GM23338 (cell line): Measurements from ENCODE around the gene KMT2C. TPM values are rescaled to one million over a fixed set of nuclear protein-coding genes. Genes with fewer than 3 reads are reported as not detected.
A peak's percentile ranks its signal among the peaks of the same experiment; 100 is the strongest.

ENCODE experiments used
- ATAC-seq: fragments of 200-7000 bp; cut with Tn5 transposase; 3 replicates; pipeline ENCODE4 v1.9.1; 2020
- DNase-seq: peaks from one replicate; pipeline ENCODE4 v3.0.0-alpha.2; 2015; ENCODE audit warnings: low spot score
- H2AFZ ChIP-seq: fragments of 200-600 bp; sonication (generic); 2 replicates; pipeline ENCODE4 v1.8.0; 2016; ENCODE audit warnings: antibody characterized with exemption, mild to moderate bottlenecking, moderate library complexity
- H3F3A ChIP-seq: fragments of 200-600 bp; sonication (generic); replicated peaks from 2 replicates; pipeline ENCODE4 v1.8.0; 2017; ENCODE audit warnings: antibody characterized with exemption, mixed run types, low read depth
- H3K27ac ChIP-seq: fragments of 200-600 bp; sonication (generic); 2 replicates; pipeline ENCODE4 v1.6.1; 2016; ENCODE audit warnings: low read depth
- H3K27me3 ChIP-seq: fragments of 200-600 bp; sonication (generic); 2 replicates; pipeline ENCODE4 v1.8.0; 2016; ENCODE audit warnings: mild to moderate bottlenecking, mixed run types, moderate library complexity; ENCODE audit not compliant: insufficient read depth
- H3K36me3 ChIP-seq: fragments of 200-600 bp; sonication (generic); 2 replicates; pipeline ENCODE4 v1.8.0; 2016; ENCODE audit warnings: mild to moderate bottlenecking; ENCODE audit not compliant: insufficient read depth
- H3K4me1 ChIP-seq: fragments of 200-600 bp; sonication (generic); 2 replicates; pipeline ENCODE4 v1.8.0; 2016; ENCODE audit warnings: mild to moderate bottlenecking, moderate library complexity; ENCODE audit not compliant: insufficient read depth
- H3K4me2 ChIP-seq: fragments of 200-600 bp; sonication (generic); 2 replicates; pipeline ENCODE4 v1.7.1; 2017; ENCODE audit warnings: mixed run types
- H3K4me3 ChIP-seq: fragments of 200-600 bp; sonication (generic); 2 replicates; pipeline ENCODE4 v1.6.1; 2016; ENCODE audit warnings: mixed run types
- H3K79me2 ChIP-seq: fragments of 200-600 bp; sonication (generic); replicated peaks from 2 replicates; pipeline ENCODE4 v1.8.0; 2017; ENCODE audit warnings: mild to moderate bottlenecking; ENCODE audit not compliant: insufficient read depth
- H3K9me2 ChIP-seq: fragments of 200-600 bp; sonication (generic); 2 replicates; pipeline ENCODE4 v1.8.0; 2017; ENCODE audit not compliant: insufficient read depth
- H4K20me1 ChIP-seq: fragments of 200-600 bp; sonication (generic); replicated peaks from 2 replicates; pipeline ENCODE4 v1.8.0; 2017; ENCODE audit warnings: mild to moderate bottlenecking; ENCODE audit not compliant: insufficient read depth
- H3K27ac Mint-ChIP-seq: 2 replicates; pipeline ENCODE4 v1.8.0; 2020; ENCODE audit warnings: inconsistent platforms, mild to moderate bottlenecking, moderate library complexity, mixed read lengths
- H3K27me3 Mint-ChIP-seq: 3 replicates; pipeline ENCODE4 v1.8.0; 2022; ENCODE audit warnings: low read depth, mild to moderate bottlenecking, moderate library complexity, mixed read lengths, inconsistent platforms; ENCODE audit not compliant: insufficient read depth, poor library complexity
- H3K36me3 Mint-ChIP-seq: 3 replicates; pipeline ENCODE4 v1.8.0; 2021; ENCODE audit warnings: low read depth, mild to moderate bottlenecking, inconsistent platforms, moderate library complexity, mixed read lengths
- H3K4me1 Mint-ChIP-seq: 3 replicates; pipeline ENCODE4 v1.8.0; 2020; ENCODE audit warnings: mild to moderate bottlenecking, inconsistent platforms, mixed read lengths
- H3K4me3 Mint-ChIP-seq: 3 replicates; pipeline ENCODE4 v1.8.0; 2021; ENCODE audit warnings: moderate library complexity, mild to moderate bottlenecking, inconsistent platforms, mixed read lengths
- H3K9me3 Mint-ChIP-seq: 3 replicates; pipeline ENCODE4 v1.8.0; 2020; ENCODE audit warnings: moderate library complexity, mild to moderate bottlenecking, inconsistent platforms, mixed read lengths
- EZH2 ChIP-seq: fragments of 200-600 bp; sonication (generic); IDR thresholded peaks from one replicate; pipeline ENCODE4 v1.8.0; 2017; ENCODE audit warnings: antibody characterized with exemption, mild to moderate bottlenecking, low read depth; ENCODE audit not compliant: unreplicated experiment
- EZH2phosphoT487 ChIP-seq: fragments of 200-600 bp; sonication (generic); IDR thresholded peaks from one replicate; pipeline ENCODE4 v1.8.1; 2018; ENCODE audit warnings: antibody characterized with exemption; ENCODE audit not compliant: unreplicated experiment
- NANOG ChIP-seq: IDR thresholded peaks from 2 replicates; pipeline ENCODE4 v1.6.1; 2016; ENCODE audit warnings: antibody characterized with exemption, borderline replicate concordance
- STAT1 ChIP-seq: IDR thresholded peaks from one replicate; pipeline ENCODE4 v1.6.1; 2016; ENCODE audit warnings: antibody characterized with exemption; ENCODE audit not compliant: unreplicated experiment
- ZNF331 ChIP-seq: fragments of 250-450 bp; sonication (Bioruptor Pico); IDR thresholded peaks from 2 replicates; pipeline ENCODE4 v1.5.0; 2020; ENCODE audit warnings: low read depth, mild to moderate bottlenecking, moderate library complexity
- ZNF462 ChIP-seq: fragments of 250-450 bp; sonication (Bioruptor Pico); IDR thresholded peaks from 2 replicates; pipeline ENCODE4 v1.5.0; 2020; ENCODE audit warnings: mild to moderate bottlenecking, moderate library complexity
- polyA plus RNA-seq: library from polyadenylated mRNA; unstranded; fragments of >200 nt; fragmentation: Nextera tagmentation; extraction: Ambion mirVana; gene quantifications from 2 replicates; pipeline ENCODE4 v1.2.1, GENCODE V29; 2016
- total RNA-seq: library from RNA; depleted of rRNA; stranded (reverse); fragments of >200 nt; shearing (Covaris generic); gene quantifications from 2 replicates; pipeline ENCODE4 v1.2.3, GENCODE V29; 2014
- TF ChIP-seq, protein P1 (sequence below): IDR thresholded peaks from one replicate; pipeline ENCODE4 v1.6.1; 2018; ENCODE audit warnings: antibody characterized with exemption; ENCODE audit not compliant: unreplicated experiment
- TF ChIP-seq, protein P2 (sequence below): IDR thresholded peaks from 2 replicates; pipeline ENCODE4 v1.6.1; 2016; ENCODE audit warnings: antibody characterized with exemption
- TF ChIP-seq, protein P3 (sequence below), 2 experiments: fragments of 200-600 bp in 1 of 2; sonication (generic) in 1 of 2; conservative IDR thresholded peaks; 2 replicates each; pipeline versions ENCODE4 v1.5.1 to v1.6.1; 2016 to 2017; ENCODE audit warnings: antibody characterized with exemption in 2 of 2, low read depth in 2 of 2, mild to moderate bottlenecking in 2 of 2, moderate library complexity in 1 of 2

Gene KMT2C
- total and polyA plus RNA-seq, 2 experiments from 2014 or later = 11.4 to 39.0 TPM

GRCh38 chr7:152481082-152481481, 45.3 kb upstream of the KMT2C start:
- no peaks in the 10 kb centered on the region for H3K79me2 ChIP-seq
- H3K36me3 Mint-ChIP-seq = no peaks in the 10 kb centered on the region
- H3F3A ChIP-seq = no peaks in the 10 kb centered on the region
- H3K4me3 Mint-ChIP-seq = no peak overlapping the region
- no peak overlapping the region for H3K27ac ChIP-seq
- no peaks in the 10 kb centered on the region for H3K27me3 ChIP-seq
- peaks cover 6% of the 10 kb centered on the region for H3K27me3 Mint-ChIP-seq
- H3K9me3 Mint-ChIP-seq = no peaks in the 10 kb centered on the region; the same call in 2 of the 3 replicates
- H4K20me1 ChIP-seq = no peaks in the 10 kb centered on the region
- ATAC-seq (no peak), DNase-seq (no peak)
- no peaks in the 10 kb centered on the region for H3K36me3 ChIP-seq
- H2AFZ ChIP-seq = peak overlapping the region; percentile 47; the same call in 1 of the 2 replicates
- 0 out of 2 replicates have a peak, but pooled peaks cover 3% of the 10 kb centered on the region for H3K4me1 ChIP-seq
- no peak overlapping the region; the same call in 1 of the 2 replicates for H3K27ac Mint-ChIP-seq
- H3K4me3 ChIP-seq = no peak overlapping the region
- H3K4me1 Mint-ChIP-seq = peaks cover 4% of the 10 kb centered on the region
- H3K4me2 ChIP-seq = no peak overlapping the region
- no peak for TF ChIP-seq ZNF331 (CRISPR knock-in tag)
- no peaks in the 10 kb centered on the region for H3K9me2 ChIP-seq

DNA sequence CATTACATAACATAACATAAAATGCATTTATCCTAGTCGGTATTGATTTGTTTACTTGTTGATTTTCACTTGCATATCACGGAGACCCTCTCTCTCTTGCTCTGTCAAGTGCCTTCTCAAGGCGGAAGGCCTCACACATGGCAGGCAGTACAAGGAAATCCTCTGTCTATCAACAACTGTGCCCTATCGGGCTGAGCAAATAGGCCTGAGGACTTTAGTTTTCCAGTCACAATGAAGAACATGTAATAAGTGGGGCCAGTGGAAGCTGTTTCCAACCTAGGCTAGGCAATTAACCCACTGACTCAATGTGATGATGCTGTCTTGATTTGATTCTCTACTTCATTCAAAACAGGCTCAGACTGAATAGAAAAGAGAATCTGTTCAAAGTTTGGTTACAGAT, 44.9 kb upstream of the KMT2C start:
- ATAC-seq (no peak), DNase-seq (no peak)
- Mint-ChIP-seq H3K27ac (no peak overlapping the region), H3K9me3 (no peaks in the 10 kb centered on the region; the same call in 2 of the 3 replicates), H3K4me3 (no peak overlapping the region), H3K4me1 (no peaks in the 10 kb centered on the region), H3K36me3 (no peaks in the 10 kb centered on the region), H3K27me3 (peaks cover 6% of the 10 kb centered on the region)
- no peaks in the 10 kb centered on the region for H3K4me1 ChIP-seq
- 0 out of 2 replicates have a peak overlapping the region, but pooled peaks have one; percentile 47 for H2AFZ ChIP-seq
- no peaks in the 10 kb centered on the region for H4K20me1 ChIP-seq
- no peaks in the 10 kb centered on the region for H3K36me3 ChIP-seq
- no peaks in the 10 kb centered on the region for H3K79me2 ChIP-seq
- H3K4me3 ChIP-seq = no peak overlapping the region
- H3K27ac ChIP-seq = no peak overlapping the region
- H3F3A ChIP-seq = no peaks in the 10 kb centered on the region
- H3K27me3 ChIP-seq = no peaks in the 10 kb centered on the region
- no peak overlapping the region for H3K4me2 ChIP-seq
- H3K9me2 ChIP-seq = no peaks in the 10 kb centered on the region
- TF ChIP-seq EZH2 = no peak
- TF ChIP-seq, protein P1, sequence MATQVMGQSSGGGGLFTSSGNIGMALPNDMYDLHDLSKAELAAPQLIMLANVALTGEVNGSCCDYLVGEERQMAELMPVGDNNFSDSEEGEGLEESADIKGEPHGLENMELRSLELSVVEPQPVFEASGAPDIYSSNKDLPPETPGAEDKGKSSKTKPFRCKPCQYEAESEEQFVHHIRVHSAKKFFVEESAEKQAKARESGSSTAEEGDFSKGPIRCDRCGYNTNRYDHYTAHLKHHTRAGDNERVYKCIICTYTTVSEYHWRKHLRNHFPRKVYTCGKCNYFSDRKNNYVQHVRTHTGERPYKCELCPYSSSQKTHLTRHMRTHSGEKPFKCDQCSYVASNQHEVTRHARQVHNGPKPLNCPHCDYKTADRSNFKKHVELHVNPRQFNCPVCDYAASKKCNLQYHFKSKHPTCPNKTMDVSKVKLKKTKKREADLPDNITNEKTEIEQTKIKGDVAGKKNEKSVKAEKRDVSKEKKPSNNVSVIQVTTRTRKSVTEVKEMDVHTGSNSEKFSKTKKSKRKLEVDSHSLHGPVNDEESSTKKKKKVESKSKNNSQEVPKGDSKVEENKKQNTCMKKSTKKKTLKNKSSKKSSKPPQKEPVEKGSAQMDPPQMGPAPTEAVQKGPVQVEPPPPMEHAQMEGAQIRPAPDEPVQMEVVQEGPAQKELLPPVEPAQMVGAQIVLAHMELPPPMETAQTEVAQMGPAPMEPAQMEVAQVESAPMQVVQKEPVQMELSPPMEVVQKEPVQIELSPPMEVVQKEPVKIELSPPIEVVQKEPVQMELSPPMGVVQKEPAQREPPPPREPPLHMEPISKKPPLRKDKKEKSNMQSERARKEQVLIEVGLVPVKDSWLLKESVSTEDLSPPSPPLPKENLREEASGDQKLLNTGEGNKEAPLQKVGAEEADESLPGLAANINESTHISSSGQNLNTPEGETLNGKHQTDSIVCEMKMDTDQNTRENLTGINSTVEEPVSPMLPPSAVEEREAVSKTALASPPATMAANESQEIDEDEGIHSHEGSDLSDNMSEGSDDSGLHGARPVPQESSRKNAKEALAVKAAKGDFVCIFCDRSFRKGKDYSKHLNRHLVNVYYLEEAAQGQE = no peak
- no peak for TF ChIP-seq EZH2phosphoT487
- no peak for TF ChIP-seq NANOG
- TF ChIP-seq, protein P2, sequence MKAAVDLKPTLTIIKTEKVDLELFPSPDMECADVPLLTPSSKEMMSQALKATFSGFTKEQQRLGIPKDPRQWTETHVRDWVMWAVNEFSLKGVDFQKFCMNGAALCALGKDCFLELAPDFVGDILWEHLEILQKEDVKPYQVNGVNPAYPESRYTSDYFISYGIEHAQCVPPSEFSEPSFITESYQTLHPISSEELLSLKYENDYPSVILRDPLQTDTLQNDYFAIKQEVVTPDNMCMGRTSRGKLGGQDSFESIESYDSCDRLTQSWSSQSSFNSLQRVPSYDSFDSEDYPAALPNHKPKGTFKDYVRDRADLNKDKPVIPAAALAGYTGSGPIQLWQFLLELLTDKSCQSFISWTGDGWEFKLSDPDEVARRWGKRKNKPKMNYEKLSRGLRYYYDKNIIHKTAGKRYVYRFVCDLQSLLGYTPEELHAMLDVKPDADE = no peak
- no peak for TF ChIP-seq STAT1
- TF ChIP-seq, protein P3, sequence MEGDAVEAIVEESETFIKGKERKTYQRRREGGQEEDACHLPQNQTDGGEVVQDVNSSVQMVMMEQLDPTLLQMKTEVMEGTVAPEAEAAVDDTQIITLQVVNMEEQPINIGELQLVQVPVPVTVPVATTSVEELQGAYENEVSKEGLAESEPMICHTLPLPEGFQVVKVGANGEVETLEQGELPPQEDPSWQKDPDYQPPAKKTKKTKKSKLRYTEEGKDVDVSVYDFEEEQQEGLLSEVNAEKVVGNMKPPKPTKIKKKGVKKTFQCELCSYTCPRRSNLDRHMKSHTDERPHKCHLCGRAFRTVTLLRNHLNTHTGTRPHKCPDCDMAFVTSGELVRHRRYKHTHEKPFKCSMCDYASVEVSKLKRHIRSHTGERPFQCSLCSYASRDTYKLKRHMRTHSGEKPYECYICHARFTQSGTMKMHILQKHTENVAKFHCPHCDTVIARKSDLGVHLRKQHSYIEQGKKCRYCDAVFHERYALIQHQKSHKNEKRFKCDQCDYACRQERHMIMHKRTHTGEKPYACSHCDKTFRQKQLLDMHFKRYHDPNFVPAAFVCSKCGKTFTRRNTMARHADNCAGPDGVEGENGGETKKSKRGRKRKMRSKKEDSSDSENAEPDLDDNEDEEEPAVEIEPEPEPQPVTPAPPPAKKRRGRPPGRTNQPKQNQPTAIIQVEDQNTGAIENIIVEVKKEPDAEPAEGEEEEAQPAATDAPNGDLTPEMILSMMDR (conservative IDR thresholded peaks at IDR 0.05; ENCODE audit: low read depth in 2 of 2) = no peak
- no peak for TF ChIP-seq ZNF331 (CRISPR knock-in tag)
- no peak for TF ChIP-seq ZNF462 (CRISPR knock-in tag)
